ENCODE results near the gene USP43.

DNA sequence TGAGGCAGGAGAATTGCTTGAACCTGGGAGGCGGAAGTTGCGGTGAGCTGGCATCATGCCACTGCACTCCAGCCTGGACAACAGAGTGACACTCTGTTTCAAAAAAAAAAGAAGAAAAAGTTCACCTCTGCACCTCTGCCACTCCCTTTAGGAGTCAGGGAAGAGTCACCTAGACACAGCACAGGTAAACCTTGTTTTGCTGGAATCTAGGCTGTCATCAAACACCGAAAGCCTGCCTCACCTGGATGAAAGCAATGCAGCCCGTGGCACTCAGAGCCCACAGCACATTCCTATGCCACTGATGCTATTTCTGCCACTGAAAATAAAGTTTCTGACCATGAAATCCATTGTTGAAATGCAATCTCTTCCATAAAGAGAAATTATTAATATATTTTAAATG lies 46.7 kb upstream of the USP43 start:
- TF ChIP-seq, protein P1, sequence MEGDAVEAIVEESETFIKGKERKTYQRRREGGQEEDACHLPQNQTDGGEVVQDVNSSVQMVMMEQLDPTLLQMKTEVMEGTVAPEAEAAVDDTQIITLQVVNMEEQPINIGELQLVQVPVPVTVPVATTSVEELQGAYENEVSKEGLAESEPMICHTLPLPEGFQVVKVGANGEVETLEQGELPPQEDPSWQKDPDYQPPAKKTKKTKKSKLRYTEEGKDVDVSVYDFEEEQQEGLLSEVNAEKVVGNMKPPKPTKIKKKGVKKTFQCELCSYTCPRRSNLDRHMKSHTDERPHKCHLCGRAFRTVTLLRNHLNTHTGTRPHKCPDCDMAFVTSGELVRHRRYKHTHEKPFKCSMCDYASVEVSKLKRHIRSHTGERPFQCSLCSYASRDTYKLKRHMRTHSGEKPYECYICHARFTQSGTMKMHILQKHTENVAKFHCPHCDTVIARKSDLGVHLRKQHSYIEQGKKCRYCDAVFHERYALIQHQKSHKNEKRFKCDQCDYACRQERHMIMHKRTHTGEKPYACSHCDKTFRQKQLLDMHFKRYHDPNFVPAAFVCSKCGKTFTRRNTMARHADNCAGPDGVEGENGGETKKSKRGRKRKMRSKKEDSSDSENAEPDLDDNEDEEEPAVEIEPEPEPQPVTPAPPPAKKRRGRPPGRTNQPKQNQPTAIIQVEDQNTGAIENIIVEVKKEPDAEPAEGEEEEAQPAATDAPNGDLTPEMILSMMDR (conservative IDR thresholded peaks at IDR 0.05; ENCODE audit: low read depth, low read length), result no peak
- no peak for TF ChIP-seq EZH2 (IDR thresholded peaks at IDR 0.05; ENCODE audit: low read length, unreplicated experiment)
- no peak for TF ChIP-seq EZH2phosphoT487 (IDR thresholded peaks at IDR 0.05; ENCODE audit: borderline replicate concordance, low read length)

Data from PC-3 (cell line).